GM18508 (cell line): ENCODE data around the gene GLDN.
"Not testable (repeated sequence)": the region's sequence is repeated elsewhere in the genome, so short reads cannot be mapped to it uniquely, and the experiment has no call there.

Experiments used
- ATAC-seq: cut with Tn5 transposase; IDR thresholded peaks from one replicate; pipeline ENCODE4 v1.9.1; 2021; ENCODE audit warnings: moderate number of reproducible peaks; ENCODE audit not compliant: insufficient read depth, unreplicated experiment

Gene GLDN

DNA sequence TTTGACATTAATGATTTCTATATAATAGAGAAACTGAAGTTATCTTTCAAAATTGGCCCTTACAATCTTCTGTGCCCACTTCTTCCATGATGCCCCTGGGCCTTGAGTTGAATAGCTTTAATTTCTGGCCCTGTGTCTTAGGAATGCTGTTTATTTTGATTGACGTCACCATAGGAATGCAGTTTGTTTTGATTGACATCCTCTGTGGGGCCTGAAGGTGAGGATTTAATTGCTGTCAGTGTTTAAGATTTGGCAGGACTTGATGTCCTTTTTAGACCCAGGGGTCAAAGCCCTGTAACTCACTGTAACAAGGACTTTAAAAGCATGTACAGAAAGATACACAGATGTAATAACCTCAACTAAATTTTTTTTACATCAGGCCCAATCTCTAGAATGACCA is 83.3 kb downstream of the GLDN start:
- no peak for ATAC-seq

GRCh38 chr15:51425517-51426040 is 84.1 kb downstream of the GLDN start:
- ATAC-seq = no peak

DNA sequence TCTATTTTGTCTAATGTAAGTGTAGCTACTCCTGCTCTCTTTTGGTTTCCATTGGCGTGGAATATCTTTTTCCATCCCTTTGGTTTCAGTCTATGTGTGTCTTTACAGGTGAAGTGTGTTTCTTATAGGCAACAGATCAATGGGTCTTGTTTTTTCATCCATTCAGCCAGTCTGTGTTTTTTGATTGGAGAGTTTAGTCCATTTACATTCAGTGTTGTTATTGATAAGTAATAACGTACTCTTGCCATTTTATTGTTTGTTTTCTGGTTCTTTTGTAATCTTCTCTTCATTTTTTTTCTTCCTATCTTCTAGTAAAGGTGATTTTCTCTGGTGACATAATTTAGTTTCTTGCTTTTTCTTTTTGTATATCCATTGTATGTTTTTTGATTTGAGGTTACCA is 97.1 kb downstream of the GLDN start:
- ATAC-seq = no peak

GRCh38 chr15:51443282-51443914 is 101.9 kb downstream of the GLDN start:
- ATAC-seq = no peak

DNA sequence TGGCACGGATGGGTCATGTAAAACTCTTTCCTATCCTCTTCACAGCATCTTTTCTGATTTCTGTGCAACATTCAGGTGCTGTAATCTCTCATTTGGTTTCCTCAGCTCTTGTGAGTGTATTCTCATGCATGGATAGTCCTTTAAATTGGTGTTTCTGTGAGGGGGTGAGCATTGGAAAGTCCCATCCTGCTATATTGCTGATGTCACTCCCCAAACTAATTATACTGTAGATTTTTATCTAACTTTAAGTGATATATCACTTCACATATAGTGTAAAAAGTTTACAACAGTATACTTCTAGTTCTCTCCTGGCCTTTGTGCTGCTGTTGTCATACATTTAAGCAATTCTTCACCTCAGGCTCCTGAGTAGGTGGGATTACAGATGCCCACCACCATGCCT is 102.7 kb downstream of the GLDN start:
- ATAC-seq = no peak

DNA sequence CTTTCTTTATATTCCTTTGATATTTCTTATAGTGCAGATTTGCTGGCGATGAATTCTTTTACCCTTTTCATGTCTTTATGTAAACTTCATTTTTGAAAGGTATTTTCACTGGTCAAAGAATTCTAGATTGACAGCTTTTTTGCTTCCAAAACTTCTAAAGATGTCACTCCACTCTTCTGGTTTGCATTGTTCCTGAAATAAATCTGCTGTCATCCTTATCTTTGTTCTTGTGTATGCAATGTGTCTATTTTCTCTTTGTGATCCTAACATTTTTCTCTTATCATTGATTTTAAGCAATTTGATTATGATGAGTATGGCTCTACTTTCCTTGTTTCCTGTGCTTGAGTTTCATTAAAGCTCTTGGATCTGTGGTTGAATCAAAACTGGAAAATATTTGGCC is 103.4 kb downstream of the GLDN start:
- ATAC-seq = no peak

DNA sequence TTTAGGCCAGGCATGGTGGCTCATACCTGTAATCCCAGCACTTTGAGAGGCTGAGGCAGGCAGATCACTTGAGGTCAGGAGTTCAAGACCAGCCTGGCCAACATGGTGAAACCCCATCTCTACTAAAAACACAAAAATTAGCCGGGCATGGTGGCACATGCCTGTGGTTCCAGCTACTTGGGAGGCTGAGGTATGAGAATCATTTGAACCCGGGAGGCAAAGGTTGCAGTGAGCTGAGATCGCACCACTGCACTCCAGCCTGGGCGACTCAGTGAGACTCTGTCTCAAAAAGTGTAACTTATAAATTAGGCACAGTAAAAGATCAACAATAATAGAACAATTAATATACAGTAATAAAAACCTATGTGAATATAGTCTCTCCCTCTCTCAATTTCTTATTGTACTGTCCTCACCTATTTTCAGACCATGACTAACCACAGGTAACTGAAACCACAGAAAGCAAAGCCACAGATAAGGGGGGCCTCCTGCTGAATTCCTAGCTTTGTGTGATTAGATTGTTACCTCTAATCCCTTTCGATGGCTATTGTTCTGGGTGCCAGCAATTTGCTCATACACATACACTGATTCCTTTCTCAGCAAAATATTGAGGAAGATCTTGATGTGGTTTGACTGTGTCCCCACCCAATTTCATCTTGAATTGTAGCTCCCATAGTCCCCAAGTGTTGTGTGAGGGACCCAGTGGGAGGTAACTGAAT is 104.7 kb downstream of the GLDN start:
- ATAC-seq = not testable (repeated sequence)

- ATAC-seq = no peak
Observed at GRCh38 chr15:51447855-51448621, 106.6 kb downstream of the GLDN start.

- no peak for ATAC-seq
Observed at GRCh38 chr15:51448622-51449399, 107.4 kb downstream of the GLDN start.

DNA sequence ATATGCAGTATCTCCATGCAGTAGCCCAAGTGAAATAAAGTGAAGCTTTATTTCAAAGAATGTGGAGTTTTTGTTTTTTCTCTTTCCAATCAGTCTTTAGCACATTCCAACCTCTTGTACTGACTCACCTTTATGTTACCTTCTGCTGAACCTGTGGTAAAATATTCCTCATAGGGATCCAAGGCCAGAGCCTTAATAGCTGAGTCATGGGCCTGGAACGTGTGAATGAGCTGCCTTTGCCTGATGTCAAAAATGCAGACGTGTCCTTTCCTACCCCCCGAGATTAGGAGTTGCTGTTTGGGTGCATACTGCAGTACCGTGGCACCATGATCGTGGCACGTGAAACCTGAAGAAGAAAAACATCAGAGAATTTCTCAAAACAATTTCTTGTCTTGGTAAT is 108.5 kb downstream of the GLDN start:
- ATAC-seq = no peak
